H9 (cell line): ENCODE measurements around the gene PIK3R5. TPM values are rescaled to one million over a fixed set of nuclear protein-coding genes. Genes with fewer than 3 reads are reported as not detected.

ENCODE experiments used
- DNase-seq: peaks from one replicate; pipeline ENCODE4 v3.0.0-alpha.2; 2017
- H2AFZ ChIP-seq: one replicate; pipeline ENCODE4 v1.6.1; 2013; ENCODE audit warnings: mild to moderate bottlenecking, low read length, control low read depth, moderate library complexity
- H2AK5ac ChIP-seq: 2 replicates; pipeline ENCODE4 v1.6.1; 2013; ENCODE audit warnings: low read length, control low read depth, mixed read lengths; ENCODE audit not compliant: insufficient read length
- H2BK120ac ChIP-seq: one replicate; pipeline ENCODE4 v1.6.1; 2013; ENCODE audit warnings: low read depth, mild to moderate bottlenecking, low read length, control low read depth, inconsistent platforms; ENCODE audit not compliant: poor library complexity, severe bottlenecking
- H2BK12ac ChIP-seq: 2 replicates; pipeline ENCODE4 v1.6.1; 2013; ENCODE audit warnings: low read length, control low read depth, mixed read lengths, low read depth; ENCODE audit not compliant: insufficient read length
- H2BK15ac ChIP-seq: 2 replicates; pipeline ENCODE4 v1.6.1; 2013; ENCODE audit warnings: low read depth, low read length, control low read depth
- H2BK20ac ChIP-seq: one replicate; pipeline ENCODE4 v1.6.1; 2013; ENCODE audit warnings: low read depth, mild to moderate bottlenecking, low read length, control low read depth, inconsistent platforms; ENCODE audit not compliant: poor library complexity, severe bottlenecking
- H2BK5ac ChIP-seq: 2 replicates; pipeline ENCODE4 v1.6.1; 2013; ENCODE audit warnings: low read length, control low read depth, mixed read lengths; ENCODE audit not compliant: insufficient read length
- H3K14ac ChIP-seq: 2 replicates; pipeline ENCODE4 v1.6.1; 2013; ENCODE audit warnings: low read length, control low read depth; ENCODE audit not compliant: insufficient read depth
- H3K18ac ChIP-seq: 2 replicates; pipeline ENCODE4 v1.6.1; 2013; ENCODE audit warnings: low read depth, mild to moderate bottlenecking, mixed read lengths, low read length, control low read depth; ENCODE audit not compliant: insufficient read length
- H3K23ac ChIP-seq: 2 replicates; pipeline ENCODE4 v1.6.1; 2013; ENCODE audit warnings: low read length, control low read depth, mixed read lengths, low read depth; ENCODE audit not compliant: insufficient read length
- H3K23me2 ChIP-seq: 2 replicates; pipeline ENCODE4 v1.6.1; 2013; ENCODE audit warnings: low read depth, mild to moderate bottlenecking, mixed read lengths, low read length, control low read depth; ENCODE audit not compliant: insufficient read length, poor library complexity, severe bottlenecking
- H3K27ac ChIP-seq: 2 replicates; pipeline ENCODE4 v1.5.1; 2013; ENCODE audit warnings: low read length, control low read depth, mixed read lengths, low read depth; ENCODE audit not compliant: insufficient read length
- H3K27me3 ChIP-seq: 2 replicates; pipeline ENCODE4 v1.6.1; 2013; ENCODE audit warnings: low read length, control low read depth, inconsistent platforms; ENCODE audit not compliant: insufficient read depth
- H3K4ac ChIP-seq: 2 replicates; pipeline ENCODE4 v1.6.1; 2013; ENCODE audit warnings: low read depth, mild to moderate bottlenecking, control low read depth, inconsistent platforms, low read length, moderate library complexity
- H3K4me1 ChIP-seq: 2 replicates; pipeline ENCODE4 v1.6.1; 2013; ENCODE audit warnings: low read length, control low read depth, inconsistent platforms; ENCODE audit not compliant: insufficient read depth
- H3K4me2 ChIP-seq: 2 replicates; pipeline ENCODE4 v1.6.1; 2013; ENCODE audit warnings: low read length, control low read depth, mixed read lengths; ENCODE audit not compliant: insufficient read length, insufficient read depth
- H3K56ac ChIP-seq: 2 replicates; pipeline ENCODE4 v1.6.1; 2013; ENCODE audit warnings: low read depth, mild to moderate bottlenecking, mixed read lengths, low read length, control low read depth; ENCODE audit not compliant: insufficient read length
- H3K79me1 ChIP-seq: 2 replicates; pipeline ENCODE4 v1.6.1; 2013; ENCODE audit warnings: low read depth, mild to moderate bottlenecking, moderate library complexity, low read length, control low read depth, inconsistent platforms; ENCODE audit not compliant: insufficient read depth, poor library complexity, severe bottlenecking
- H3K79me2 ChIP-seq: 2 replicates; pipeline ENCODE4 v1.6.1; 2013; ENCODE audit warnings: low read length, control low read depth, inconsistent platforms; ENCODE audit not compliant: insufficient read depth
- H3K9ac ChIP-seq: 2 replicates; pipeline ENCODE4 v1.6.1; 2013; ENCODE audit warnings: low read length, control low read depth, mixed read lengths; ENCODE audit not compliant: insufficient read length; ENCODE audit errors: extremely low read depth
- H3K9me3 ChIP-seq: one replicate; pipeline ENCODE4 v1.6.1; 2013; ENCODE audit warnings: low read depth, low read length, inconsistent platforms; ENCODE audit not compliant: control insufficient read depth
- H3T11ph ChIP-seq: one replicate; pipeline ENCODE4 v1.6.1; 2013; ENCODE audit warnings: mild to moderate bottlenecking, low read length, control low read depth, inconsistent platforms
- H4K20me1 ChIP-seq: one replicate; pipeline ENCODE4 v1.6.1; 2013; ENCODE audit not compliant: control insufficient read depth, insufficient read length, insufficient read depth
- H4K5ac ChIP-seq: 2 replicates; pipeline ENCODE4 v1.6.1; 2013; ENCODE audit warnings: low read depth, mild to moderate bottlenecking, mixed read lengths, low read length, control low read depth; ENCODE audit not compliant: insufficient read length
- H4K8ac ChIP-seq: replicated peaks from 2 replicates; pipeline ENCODE4 v1.6.1; 2013; ENCODE audit warnings: low read length, control low read depth, mixed read lengths, low read depth; ENCODE audit not compliant: insufficient read length
- H4K91ac ChIP-seq: 2 replicates; pipeline ENCODE4 v1.6.1; 2013; ENCODE audit warnings: low read depth, mild to moderate bottlenecking, moderate library complexity, mixed read lengths, low read length, control low read depth; ENCODE audit not compliant: insufficient read length
- H3K27ac Mint-ChIP-seq, 3 experiments: 2 replicates in 2 of 3; 3 replicates in 1 of 3; pipeline ENCODE4 v1.8.0; 2020 to 2021; ENCODE audit warnings: mixed read lengths in 3 of 3, mild to moderate bottlenecking in 1 of 3, moderate library complexity in 1 of 3
- H3K27me3 Mint-ChIP-seq: 2 replicates; pipeline ENCODE4 v1.8.0; 2021; ENCODE audit warnings: low read depth, mild to moderate bottlenecking, moderate library complexity, mixed read lengths
- H3K36me3 Mint-ChIP-seq, 3 experiments: 2 replicates in 2 of 3; 3 replicates in 1 of 3; pipeline ENCODE4 v1.8.0; 2020 to 2021; ENCODE audit warnings: low read depth in 3 of 3, mixed read lengths in 3 of 3; ENCODE audit not compliant: insufficient read depth in 1 of 3
- H3K4me1 Mint-ChIP-seq, 2 experiments: 2 replicates each; pipeline ENCODE4 v1.8.0; 2020; ENCODE audit warnings: mixed read lengths in 2 of 2
- H3K4me3 Mint-ChIP-seq, 2 experiments: 2 replicates in 1 of 2; 3 replicates in 1 of 2; pipeline ENCODE4 v1.8.0; 2020 to 2021; ENCODE audit warnings: mild to moderate bottlenecking in 2 of 2, mixed read lengths in 2 of 2, moderate library complexity in 1 of 2
- H3K9me3 Mint-ChIP-seq, 2 experiments: 2 replicates in 1 of 2; 3 replicates in 1 of 2; pipeline ENCODE4 v1.8.0; 2020; ENCODE audit warnings: mild to moderate bottlenecking in 2 of 2, mixed read lengths in 2 of 2, moderate library complexity in 1 of 2
- CTCF ChIP-seq: fragments of 200-600 bp; sonication (generic); conservative IDR thresholded peaks from 3 replicates; pipeline ENCODE4 v1.8.0; 2021; ENCODE audit warnings: antibody characterized with exemption, mild to moderate bottlenecking
- WGBS: extraction: QIAGEN DNeasy Blood & Tissue Kit; methylation state at CpG from one replicate; pipeline ENCODE4 v1.1.7; 2013; ENCODE audit warnings: missing lambda C conversion rate, low lambda C conversion rate, mixed read lengths; ENCODE audit not compliant: insufficient read length; ENCODE audit errors: extremely low coverage; 5-methylcytosine and 5-hydroxymethylcytosine counted together
- total RNA-seq: library from RNA; stranded (reverse); gene quantifications from 2 replicates; pipeline ENCODE4 v1.2.1, GENCODE V29; 2021

Gene PIK3R5
- total RNA-seq, 1 experiment from 2014 or later = 1.4 TPM

GRCh38 chr17:8944748-8945147 is 20.8 kb downstream of the PIK3R5 start:
- no peak overlapping the region for H3K4me3 Mint-ChIP-seq
- H2AFZ ChIP-seq = no peak overlapping the region
- no peak overlapping the region for H3K23ac ChIP-seq
- H3K79me2 ChIP-seq = no peaks in the 10 kb centered on the region
- H4K8ac ChIP-seq = no peak overlapping the region
- TF ChIP-seq CTCF = no peak
- no CpG with 5 or more reads among the region's 4 CpGs for WGBS
- no peaks in the 10 kb centered on the region for H4K20me1 ChIP-seq
- no peak overlapping the region for H2BK20ac ChIP-seq
- no peak overlapping the region for H3K4ac ChIP-seq
- no peak overlapping the region for H2BK12ac ChIP-seq
- H3K27ac ChIP-seq = no peak overlapping the region
- H3K4me1 ChIP-seq = no peaks in the 10 kb centered on the region; the same call in 1 of the 2 replicates
- H2BK15ac ChIP-seq = no peak overlapping the region
- H3K4me2 ChIP-seq = no peak overlapping the region
- H3K18ac ChIP-seq = no peak overlapping the region
- H3K9me3 Mint-ChIP-seq = peaks cover 0 to 4% of the 10 kb centered on the region in 2 experiments; a peak in 2 of 5 replicates
- no peak overlapping the region for H3K27ac Mint-ChIP-seq
- no peak overlapping the region for H2BK120ac ChIP-seq
- no peaks in the 10 kb centered on the region for H3K23me2 ChIP-seq
- H3K9me3 ChIP-seq = no peaks in the 10 kb centered on the region
- H3K4me1 Mint-ChIP-seq = peaks cover 14 to 16% of the 10 kb centered on the region in 2 experiments
- H3T11ph ChIP-seq = no peak overlapping the region
- no peak overlapping the region for H4K91ac ChIP-seq
- peaks cover 21% of the 10 kb centered on the region for H3K27me3 Mint-ChIP-seq
- H3K79me1 ChIP-seq = no peaks in the 10 kb centered on the region
- no peak overlapping the region for H3K56ac ChIP-seq
- H3K36me3 Mint-ChIP-seq = no peaks in the 10 kb centered on the region; a peak in 2 of 7 replicates
- no peaks in the 10 kb centered on the region for H3K27me3 ChIP-seq
- no peak overlapping the region for H4K5ac ChIP-seq
- no peak overlapping the region for H3K9ac ChIP-seq
- H3K14ac ChIP-seq = no peak overlapping the region
- H2AK5ac ChIP-seq = no peak overlapping the region
- no peak overlapping the region for H2BK5ac ChIP-seq
- no peak for DNase-seq
